ENCODE data around the gene SEMA7A. TPM values are rescaled to one million over a fixed set of nuclear protein-coding genes. Genes with fewer than 3 reads are reported as not detected.

The SEMA7A gene
- total RNA-seq, 1 experiment from 2014 or later: 0.45 TPM

DNA sequence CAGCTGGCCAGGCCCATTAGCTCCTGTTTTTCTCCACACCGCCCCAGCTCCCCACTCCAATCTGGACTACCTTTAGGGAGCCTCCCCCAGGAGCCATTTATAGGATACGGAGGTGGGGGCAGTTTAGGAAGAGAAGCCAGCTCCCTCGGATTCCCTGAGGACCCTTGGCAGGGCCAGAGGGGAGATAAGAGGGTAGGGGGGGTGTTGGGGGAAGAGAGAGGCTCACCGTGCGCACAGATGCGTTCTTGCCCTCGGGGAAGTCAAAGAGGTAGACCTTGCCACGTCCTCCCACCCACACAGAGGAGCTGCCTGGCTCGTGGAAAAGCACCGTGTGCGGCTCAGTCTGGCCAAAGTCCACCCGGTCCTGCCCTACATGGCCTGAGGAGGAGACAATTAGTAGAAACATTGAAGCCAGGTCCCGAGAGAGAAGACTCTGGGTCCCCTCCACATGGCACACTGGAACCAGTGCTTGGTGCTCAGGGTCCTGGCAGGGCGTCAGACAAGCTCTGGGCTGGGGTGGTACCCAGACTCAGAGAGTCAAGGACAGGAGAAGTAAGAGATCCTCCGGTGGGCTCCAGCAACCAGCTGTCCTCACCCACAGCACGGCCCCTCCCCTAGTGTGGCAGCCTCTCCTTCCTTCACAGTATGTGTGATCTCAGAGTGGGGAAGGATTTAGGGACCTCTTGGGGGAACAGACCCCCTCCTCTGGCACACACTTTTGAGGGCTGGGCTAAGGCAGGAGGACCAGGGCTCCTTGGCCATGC lies 15.0 kb downstream of the SEMA7A start:
- no peak for DNase-seq (ENCODE audit: low spot score)
- CTCF ChIA-PET: interaction anchor here (0.6 to 0.7 kb wide), 3 partner anchors 34 to 845 kb away, joined by 3 to 9 read pairs (median 4); no protein-coding TSS in a partner anchor
- no peak overlapping the region for H3K27ac ChIP-seq (ENCODE audit: low read depth, low read length, poor library complexity, severe bottlenecking)
- TF ChIP-seq, protein P1, sequence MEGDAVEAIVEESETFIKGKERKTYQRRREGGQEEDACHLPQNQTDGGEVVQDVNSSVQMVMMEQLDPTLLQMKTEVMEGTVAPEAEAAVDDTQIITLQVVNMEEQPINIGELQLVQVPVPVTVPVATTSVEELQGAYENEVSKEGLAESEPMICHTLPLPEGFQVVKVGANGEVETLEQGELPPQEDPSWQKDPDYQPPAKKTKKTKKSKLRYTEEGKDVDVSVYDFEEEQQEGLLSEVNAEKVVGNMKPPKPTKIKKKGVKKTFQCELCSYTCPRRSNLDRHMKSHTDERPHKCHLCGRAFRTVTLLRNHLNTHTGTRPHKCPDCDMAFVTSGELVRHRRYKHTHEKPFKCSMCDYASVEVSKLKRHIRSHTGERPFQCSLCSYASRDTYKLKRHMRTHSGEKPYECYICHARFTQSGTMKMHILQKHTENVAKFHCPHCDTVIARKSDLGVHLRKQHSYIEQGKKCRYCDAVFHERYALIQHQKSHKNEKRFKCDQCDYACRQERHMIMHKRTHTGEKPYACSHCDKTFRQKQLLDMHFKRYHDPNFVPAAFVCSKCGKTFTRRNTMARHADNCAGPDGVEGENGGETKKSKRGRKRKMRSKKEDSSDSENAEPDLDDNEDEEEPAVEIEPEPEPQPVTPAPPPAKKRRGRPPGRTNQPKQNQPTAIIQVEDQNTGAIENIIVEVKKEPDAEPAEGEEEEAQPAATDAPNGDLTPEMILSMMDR (conservative IDR thresholded peaks at IDR 0.05; ENCODE audit: low read depth, low read length): no peak
- TF ChIP-seq EZH2 (IDR thresholded peaks at IDR 0.05; ENCODE audit: borderline replicate concordance, low read depth, low read length, poor library complexity, severe bottlenecking): no peak
- POLR2A ChIA-PET (ENCODE audit: low non-redundant PET): no interaction called here
- H3K4me1 ChIP-seq (ENCODE audit: insufficient read depth, low read length, poor library complexity, severe bottlenecking): no peaks in the 10 kb centered on the region
- BruUV-seq (replicated peaks): no TSS peak
- H3K9me3 ChIP-seq (ENCODE audit: low read depth, low read length, poor library complexity, severe bottlenecking): no peaks in the 10 kb centered on the region
- no peaks in the 10 kb centered on the region for H3K36me3 ChIP-seq (ENCODE audit: insufficient read depth, low read length, poor library complexity, severe bottlenecking)
- no peak overlapping the region for H3K4me3 ChIP-seq (ENCODE audit: low read depth, low read length, poor library complexity, severe bottlenecking)
- no peaks in the 10 kb centered on the region for H3K27me3 ChIP-seq (replicated peaks; ENCODE audit: insufficient read depth, low read depth, low read length, poor library complexity)
- intact Hi-C loops (cut with micrococcal nuclease; ENCODE audit: unreplicated experiment): no loop called here

DNA sequence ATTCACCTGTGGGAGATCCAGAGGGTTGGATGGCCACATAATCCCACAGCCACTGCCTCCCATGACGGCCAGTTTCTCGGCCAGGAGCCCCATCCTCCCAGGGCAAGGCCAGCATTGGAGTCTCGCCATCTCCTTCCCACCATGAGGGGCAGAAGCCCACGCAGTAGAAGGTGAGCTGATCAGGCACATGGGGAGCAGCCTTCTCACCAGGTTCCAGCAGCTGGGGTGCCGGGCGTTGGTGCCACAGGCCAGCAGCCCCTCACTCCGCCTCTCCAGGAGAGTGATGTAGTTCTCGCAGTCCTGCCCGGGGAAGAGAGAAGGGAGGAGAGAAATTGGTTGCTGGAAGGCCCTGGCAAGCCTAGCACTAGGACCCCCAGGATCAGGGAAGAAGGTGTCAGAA lies 16.1 kb downstream of the SEMA7A start:
- no peaks in the 10 kb centered on the region for H3K27me3 ChIP-seq (replicated peaks; ENCODE audit: insufficient read depth, low read depth, low read length, poor library complexity)
- intact Hi-C loops (cut with micrococcal nuclease; ENCODE audit: unreplicated experiment): no loop called here
- H3K4me3 ChIP-seq (ENCODE audit: low read depth, low read length, poor library complexity, severe bottlenecking): no peak overlapping the region
- no peak for DNase-seq (ENCODE audit: low spot score)
- H3K27ac ChIP-seq (ENCODE audit: low read depth, low read length, poor library complexity, severe bottlenecking): no peak overlapping the region
- ChIA-PET CTCF (no interaction called here), POLR2A (ENCODE audit: low non-redundant PET) (no interaction called here)
- TF ChIP-seq EZH2 (IDR thresholded peaks at IDR 0.05; ENCODE audit: borderline replicate concordance, low read depth, low read length, poor library complexity, severe bottlenecking): no peak
- TF ChIP-seq, protein P1 (conservative IDR thresholded peaks at IDR 0.05; ENCODE audit: low read depth, low read length): no peak
- H3K9me3 ChIP-seq (ENCODE audit: low read depth, low read length, poor library complexity, severe bottlenecking): no peaks in the 10 kb centered on the region
- no peaks in the 10 kb centered on the region for H3K4me1 ChIP-seq (ENCODE audit: insufficient read depth, low read length, poor library complexity, severe bottlenecking)
- BruUV-seq (replicated peaks): no TSS peak
- no peaks in the 10 kb centered on the region for H3K36me3 ChIP-seq (ENCODE audit: insufficient read depth, low read length, poor library complexity, severe bottlenecking)

- Histone ChIP-seq H3K36me3 (ENCODE audit: insufficient read depth, low read length, poor library complexity, severe bottlenecking) (no peaks in the 10 kb centered on the region), H3K27me3 (replicated peaks; ENCODE audit: insufficient read depth, low read depth, low read length, poor library complexity) (no peaks in the 10 kb centered on the region), H3K4me3 (ENCODE audit: low read depth, low read length, poor library complexity, severe bottlenecking) (no peak overlapping the region), H3K9me3 (ENCODE audit: low read depth, low read length, poor library complexity, severe bottlenecking) (no peaks in the 10 kb centered on the region), H3K27ac (ENCODE audit: low read depth, low read length, poor library complexity, severe bottlenecking) (no peak overlapping the region), H3K4me1 (ENCODE audit: insufficient read depth, low read length, poor library complexity, severe bottlenecking) (no peaks in the 10 kb centered on the region)
- ChIA-PET CTCF (no interaction called here), POLR2A (ENCODE audit: low non-redundant PET) (no interaction called here)
- TF ChIP-seq, protein P1 (conservative IDR thresholded peaks at IDR 0.05; ENCODE audit: low read depth, low read length): no peak
- no peak for TF ChIP-seq EZH2 (IDR thresholded peaks at IDR 0.05; ENCODE audit: borderline replicate concordance, low read depth, low read length, poor library complexity, severe bottlenecking)
- no TSS peak for BruUV-seq (replicated peaks)
- no peak for DNase-seq (ENCODE audit: low spot score)
- intact Hi-C loops (cut with micrococcal nuclease; ENCODE audit: unreplicated experiment): no loop called here
These were observed 16.5 kb downstream of the SEMA7A start for GRCh38 chr15:74417225-74417624.

Data from A673 (cell line).